GM18870 (cell line): ENCODE results near the gene INO80B.

Source experiments
- ATAC-seq: cut with Tn5 transposase; IDR thresholded peaks from one replicate; pipeline ENCODE4 v1.9.1; 2021; ENCODE audit warnings: moderate library complexity; ENCODE audit not compliant: unreplicated experiment

INO80B gene

DNA sequence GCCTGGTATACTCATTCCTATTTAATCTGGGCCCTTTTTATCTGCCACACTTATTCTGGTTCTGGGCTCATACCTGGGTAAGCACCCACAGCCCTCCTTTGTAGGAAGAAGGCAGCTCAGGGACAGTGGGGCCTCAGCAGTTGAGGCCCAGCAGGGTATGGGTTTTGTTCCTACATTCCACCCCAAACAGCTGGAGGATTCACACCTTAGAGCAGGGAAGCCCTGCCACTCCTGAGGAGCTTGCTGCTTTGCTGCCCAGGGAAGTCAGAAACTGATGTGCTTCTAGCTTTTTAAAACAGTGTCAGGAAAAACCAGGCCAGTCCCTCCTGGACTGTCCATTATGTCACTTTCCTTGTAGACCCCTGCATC, 45.7 kb downstream of the INO80B start:
- no peak for ATAC-seq

DNA sequence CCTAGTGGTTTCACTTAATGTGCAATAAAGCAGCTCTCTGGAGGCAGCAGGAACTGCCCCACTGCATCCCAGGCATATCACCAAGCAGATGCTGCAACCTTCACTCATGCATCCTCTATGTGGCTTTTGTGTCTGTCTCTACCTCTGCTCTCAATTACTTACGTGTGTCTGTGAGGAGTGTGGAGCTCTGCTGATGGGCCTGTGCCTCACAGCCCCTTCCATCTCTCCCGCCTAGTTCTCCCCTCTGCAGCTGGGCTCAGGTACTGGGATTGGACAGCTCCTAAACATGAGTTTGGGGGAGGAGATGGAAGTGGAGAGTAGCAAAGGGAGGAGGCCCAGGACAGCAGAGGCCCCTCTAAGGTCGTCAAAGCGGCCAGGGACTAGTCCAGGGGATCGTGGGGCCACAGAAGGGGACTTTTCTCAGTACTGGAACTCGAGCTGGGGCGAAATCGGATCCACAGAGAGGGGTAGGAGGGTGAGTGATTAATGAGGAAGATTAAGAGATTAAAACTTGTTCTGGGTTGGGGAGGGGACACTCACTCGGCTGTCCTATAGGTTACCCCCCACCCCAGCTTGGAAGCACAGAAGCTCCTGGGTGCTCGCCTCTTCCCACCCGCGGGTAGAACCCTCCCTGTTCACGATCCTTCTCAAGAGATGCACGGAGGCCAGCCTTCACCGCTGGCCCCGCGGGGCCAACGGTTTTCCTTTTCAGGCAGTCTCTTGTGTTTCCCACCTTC, 46.6 kb downstream of the INO80B start:
- ATAC-seq = no peak

DNA sequence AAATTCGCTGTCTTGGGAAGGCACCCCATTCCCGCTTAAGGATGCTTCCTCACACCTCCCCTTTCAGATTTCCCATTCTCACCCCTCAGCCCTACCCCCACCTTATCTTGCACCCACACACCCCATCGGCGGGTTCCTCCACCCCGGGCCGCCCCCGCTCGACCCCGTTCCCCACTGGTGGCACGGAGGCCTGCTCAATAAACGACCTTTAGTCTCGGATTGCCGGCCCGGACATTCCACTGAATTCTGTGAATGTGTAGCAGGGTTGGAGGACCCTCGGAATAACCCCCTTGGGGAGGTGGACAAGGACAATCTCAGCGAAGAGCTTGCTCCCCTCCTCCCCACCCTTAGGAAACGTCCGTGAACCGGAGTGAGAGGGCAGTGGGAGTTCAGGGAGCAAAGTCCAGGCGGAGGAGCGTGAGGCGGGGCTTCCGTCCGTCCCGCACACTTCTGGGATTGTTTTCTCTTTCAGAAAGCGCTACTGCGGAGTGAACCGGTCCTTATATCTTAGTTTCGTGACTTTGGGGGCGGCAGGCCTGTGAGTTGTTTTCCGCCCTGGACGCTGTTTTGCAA, 47.3 kb downstream of the INO80B start:
- no peak for ATAC-seq

DNA sequence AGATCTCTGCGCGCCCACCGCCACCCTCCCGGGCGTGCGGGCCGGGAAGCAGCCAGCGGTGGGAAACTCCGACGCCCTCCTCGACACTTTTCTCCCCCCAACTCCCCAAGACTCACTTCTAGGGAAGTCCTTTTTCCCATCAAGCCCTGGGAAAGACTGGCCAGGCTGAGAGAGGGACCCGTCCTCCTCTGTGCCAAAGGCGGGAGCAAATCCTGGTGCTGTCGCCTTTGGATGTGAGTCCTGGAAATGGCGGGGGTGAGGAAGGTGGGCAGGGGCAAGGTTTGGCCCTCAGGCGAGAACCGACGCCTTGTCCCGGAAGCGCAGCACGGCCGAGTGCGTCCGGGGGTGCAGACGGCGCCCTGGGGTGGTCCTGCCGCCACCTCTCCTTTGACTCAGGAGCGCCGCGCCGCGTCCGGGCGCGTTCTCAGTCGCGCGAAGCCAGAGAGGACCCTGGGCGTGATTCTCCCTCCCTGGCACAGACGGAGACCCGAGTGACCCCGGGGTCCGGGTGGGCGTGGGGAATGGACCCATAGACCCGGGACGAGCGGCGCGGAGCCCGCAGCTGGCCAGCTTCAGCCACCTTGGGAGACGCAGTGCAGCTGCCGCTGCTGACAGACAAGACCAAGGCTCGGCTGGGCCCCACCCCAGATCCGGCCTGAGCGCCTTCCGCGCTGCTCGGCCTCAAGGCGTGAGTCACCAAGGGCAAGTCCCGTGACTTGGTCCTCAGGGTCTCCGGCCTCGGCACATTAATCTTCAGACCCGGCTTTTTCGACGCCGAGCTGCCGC, 48.0 kb downstream of the INO80B start:
- ATAC-seq = no peak

DNA sequence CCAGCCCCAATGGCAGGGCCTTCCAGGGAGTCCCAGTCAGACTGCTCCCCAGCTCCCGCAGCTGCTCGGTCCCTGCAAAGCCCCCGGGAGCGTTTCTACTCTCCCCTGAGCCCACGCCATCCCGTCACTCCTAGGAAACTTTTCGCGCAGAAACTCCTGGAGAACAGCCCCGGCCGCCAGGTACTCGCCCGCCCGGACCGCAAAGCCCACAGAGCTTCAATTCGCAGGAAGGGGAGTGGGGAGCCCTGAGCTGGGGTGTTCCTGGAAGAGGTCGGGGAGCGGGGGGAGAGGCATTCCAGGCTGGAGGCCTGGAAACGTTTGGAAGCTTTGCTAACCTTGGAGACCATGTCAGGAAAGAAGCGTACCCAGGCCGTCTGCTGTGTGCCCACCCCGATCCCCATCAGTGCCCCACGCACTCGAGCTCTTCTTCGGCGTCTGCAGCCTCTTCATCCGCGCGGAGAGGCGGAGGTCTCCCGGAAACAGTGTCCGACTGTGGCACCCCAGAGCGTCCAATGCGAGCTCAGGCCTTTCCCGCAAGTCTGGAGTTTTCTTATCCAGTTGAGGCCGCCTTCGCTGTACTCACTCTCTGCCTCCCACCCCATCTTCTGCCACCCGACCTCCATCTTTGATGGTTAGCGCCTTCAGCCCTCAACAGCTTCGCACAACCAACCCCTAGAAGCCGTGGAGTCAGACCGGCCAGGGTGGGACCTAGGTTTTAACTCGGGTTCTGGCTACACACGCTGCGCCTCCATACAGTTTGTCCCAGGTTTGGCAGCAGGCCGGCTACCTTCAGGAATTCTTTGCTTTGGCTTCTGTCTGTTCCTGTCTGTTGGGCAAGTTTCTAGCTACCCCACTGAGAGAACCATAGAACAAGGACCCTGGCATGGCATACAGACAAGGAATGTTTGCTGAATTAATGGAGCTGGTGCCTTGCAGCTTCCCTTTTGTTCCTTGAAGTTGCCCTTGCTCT, 48.9 kb downstream of the INO80B start:
- ATAC-seq = no peak

DNA sequence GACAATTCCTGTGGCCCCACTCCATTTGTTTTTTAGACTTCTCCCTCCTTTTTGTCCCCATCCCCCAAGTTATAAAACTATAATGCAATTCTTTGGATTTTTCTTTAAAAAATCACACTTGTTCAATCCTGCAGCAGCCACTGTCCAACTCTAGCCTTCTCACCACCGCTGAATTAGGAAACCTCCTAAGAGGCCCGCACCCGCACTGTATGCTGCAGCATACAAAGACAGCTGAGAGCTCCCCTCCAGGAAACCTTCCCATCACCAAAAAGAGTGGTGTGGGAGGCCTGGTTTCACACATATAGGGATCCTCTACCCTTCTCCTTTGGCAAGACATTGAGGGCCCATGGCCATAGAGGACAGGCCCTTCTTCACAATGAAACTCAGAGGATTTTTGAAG, 49.7 kb downstream of the INO80B start:
- no peak for ATAC-seq

DNA sequence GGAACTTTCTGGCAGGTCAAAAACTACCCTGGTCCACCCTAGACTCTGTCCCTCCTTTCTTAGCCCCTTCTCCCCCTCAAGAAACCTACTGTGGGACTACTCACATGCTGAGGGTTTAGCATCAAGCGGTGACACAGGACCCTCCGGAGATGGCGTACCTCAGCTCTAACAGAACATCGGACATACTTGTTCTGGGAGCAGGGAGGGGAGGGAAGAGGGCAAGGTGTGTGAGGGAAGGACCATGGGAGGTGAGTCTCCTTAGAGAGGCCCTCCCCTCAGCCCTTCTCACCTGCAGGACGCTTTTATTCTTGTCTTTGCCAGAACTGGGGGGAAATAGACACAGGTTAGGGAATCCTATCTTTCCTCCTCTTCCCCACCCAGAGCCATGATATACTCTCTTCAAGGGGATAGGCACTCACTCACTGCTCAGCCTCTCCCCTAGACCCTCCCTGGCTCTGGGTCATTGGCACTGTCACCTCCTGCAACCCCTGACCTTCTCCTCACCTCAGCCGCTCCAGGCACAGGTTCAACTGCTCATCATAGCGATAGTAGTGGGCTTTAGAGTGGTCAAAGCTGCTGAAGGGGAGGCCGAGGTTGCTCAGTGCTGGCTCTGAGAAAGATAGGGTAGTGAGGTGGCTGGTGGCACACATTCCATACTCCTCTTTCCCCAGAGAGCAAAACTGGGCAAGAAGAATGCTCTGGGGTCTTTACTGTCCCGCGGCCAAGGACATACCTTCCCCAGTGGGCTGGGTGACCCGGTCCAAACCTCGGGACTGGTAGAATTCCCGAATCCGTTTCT, 50.8 kb downstream of the INO80B start:
- no peak for ATAC-seq

DNA sequence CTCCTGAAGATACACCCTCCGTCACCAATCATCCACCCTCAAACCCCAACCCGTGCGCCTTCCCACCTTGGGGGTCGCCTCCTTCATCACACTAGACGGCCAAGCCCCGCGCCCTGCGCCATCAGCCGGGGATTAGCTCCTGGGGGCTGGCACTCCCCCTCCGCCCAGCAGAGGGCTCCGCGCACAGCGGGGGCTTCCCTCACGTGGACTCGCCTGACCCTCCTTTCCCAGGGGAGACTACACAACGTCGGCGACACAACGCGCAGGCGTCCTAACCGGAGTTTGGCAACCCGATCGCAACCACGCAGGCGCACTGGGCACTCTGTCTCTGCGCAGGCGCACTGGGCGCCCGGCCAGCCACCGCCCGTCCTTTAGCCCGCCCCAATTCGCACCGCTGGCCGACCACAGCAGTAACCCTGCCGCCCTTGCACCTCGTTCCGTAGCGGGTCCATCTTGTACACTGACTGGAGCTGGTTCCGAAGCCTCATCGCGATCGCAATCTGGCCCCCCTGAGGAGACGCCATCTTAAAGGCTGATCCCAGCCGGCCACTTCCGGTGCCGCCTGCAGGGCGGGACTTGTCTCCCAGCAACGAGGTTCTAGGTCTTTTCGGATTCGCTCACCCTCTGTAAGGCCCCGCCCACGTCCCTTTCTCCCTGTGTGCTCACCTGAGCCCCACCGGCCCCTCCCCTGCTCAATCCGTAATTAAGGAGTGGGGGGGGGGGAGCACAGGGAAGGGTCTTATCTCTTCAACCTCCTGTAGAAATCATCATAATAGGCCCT, 52.4 kb downstream of the INO80B start, which contains the start of gene PCGF1:
Gene PCGF1, minus strand, starts transcription at position 551 of the 781 bp plus-strand sequence. Its CDS starts 27 bp downstream, at position 524.
- ATAC-seq = peak; percentile 91
